HEK293 (cell line): Measurements from ENCODE around the gene ZNF787.
A peak's percentile ranks its signal among the peaks of the same experiment; 100 is the strongest.

Experiments
- CTCF ChIA-PET: fragments of 350-600 bp; formaldehyde crosslinking; extraction: SDS; loops from one replicate; lab custom pipeline; 2021; ENCODE audit warnings: antibody characterized with exemption; lab: Yijun Ruan, JAX
- POLR2A ChIA-PET: fragments of 300-600 bp; formaldehyde crosslinking; extraction: SDS; loops from one replicate; lab custom pipeline; 2020; ENCODE audit warnings: antibody characterized with exemption, inconsistent platforms; lab: Yijun Ruan, JAX
- H3K27ac ChIP-seq: fragments of 200-500 bp; sonication (Bioruptor generic); 2 replicates; pipeline ENCODE4 v1.5.1; 2014; ENCODE audit warnings: low read depth, low read length, control low read depth, inconsistent platforms; ENCODE audit errors: extremely low read depth
- H3K36me3 ChIP-seq, 2 experiments: fragments of 200-500 bp in 1 of 2; sonication (Bioruptor generic) in 1 of 2; 1 replicate in 1 of 2; 2 replicates in 1 of 2; pipeline ENCODE4 v1.5.1; 2014 to 2017; ENCODE audit warnings: inconsistent platforms in 2 of 2, low read length in 2 of 2; ENCODE audit not compliant: control insufficient read depth in 2 of 2, insufficient read depth in 1 of 2
- H3K4me1 ChIP-seq: fragments of 200-500 bp; sonication (Bioruptor generic); 2 replicates; pipeline ENCODE4 v1.5.1; 2014; ENCODE audit warnings: mild to moderate bottlenecking, low read length, inconsistent platforms; ENCODE audit not compliant: control insufficient read depth, insufficient read depth
- H3K4me3 ChIP-seq: 2 replicates; pipeline ENCODE4 v1.5.1; 2011; ENCODE audit warnings: low read depth, mild to moderate bottlenecking, control low read depth, low read length, moderate library complexity
- H3K9me3 ChIP-seq: fragments of 200-500 bp; sonication (Bioruptor generic); 2 replicates; pipeline ENCODE4 v1.5.1; 2014; ENCODE audit warnings: low read depth, low read length, inconsistent platforms; ENCODE audit not compliant: control insufficient read depth, insufficient read depth
- EGR2 ChIP-seq: fragments of 450-650 bp; formaldehyde crosslinking; IDR thresholded peaks from 2 replicates; pipeline ENCODE4 v1.5.1; 2016; ENCODE audit warnings: low read depth, missing biosample characterization, missing genetic modification characterization
- FEZF1 ChIP-seq: fragments of 450-650 bp; formaldehyde crosslinking; IDR thresholded peaks from 2 replicates; pipeline ENCODE4 v1.5.1; 2016; ENCODE audit warnings: missing biosample characterization, missing genetic modification characterization
- HIC1 ChIP-seq: fragments of 450-650 bp; formaldehyde crosslinking; IDR thresholded peaks from 2 replicates; pipeline ENCODE4 v1.5.1; 2016; ENCODE audit warnings: missing biosample characterization, missing genetic modification characterization
- HOXC10 ChIP-seq: sonication (generic); formaldehyde crosslinking; IDR thresholded peaks from 2 replicates; pipeline ENCODE4 v1.8.1; 2023; ENCODE audit warnings: mild to moderate bottlenecking, missing genetic modification reagents
- KLF8 ChIP-seq: fragments of 450-650 bp; formaldehyde crosslinking; IDR thresholded peaks from 2 replicates; pipeline ENCODE4 v1.5.1; 2016; ENCODE audit warnings: missing biosample characterization, missing genetic modification characterization
- SCRT1 ChIP-seq: fragments of 450-650 bp; formaldehyde crosslinking; IDR thresholded peaks from 2 replicates; pipeline ENCODE4 v1.5.1; 2016; ENCODE audit warnings: missing biosample characterization, missing genetic modification characterization, borderline replicate concordance
- TSHZ1 ChIP-seq: fragments of 450-650 bp; formaldehyde crosslinking; IDR thresholded peaks from 2 replicates; pipeline ENCODE4 v1.5.1; 2016; ENCODE audit warnings: missing biosample characterization, missing genetic modification characterization, borderline replicate concordance
- ZBTB17 ChIP-seq: fragments of 450-650 bp; formaldehyde crosslinking; IDR thresholded peaks from 2 replicates; pipeline ENCODE4 v1.5.1; 2016; ENCODE audit warnings: missing biosample characterization, missing genetic modification characterization
- ZNF2 ChIP-seq: fragments of 450-650 bp; formaldehyde crosslinking; IDR thresholded peaks from 2 replicates; pipeline ENCODE4 v1.5.1; 2016; ENCODE audit warnings: missing biosample characterization, missing genetic modification characterization
- ZNF26 ChIP-seq: fragments of 450-650 bp; formaldehyde crosslinking; IDR thresholded peaks from 2 replicates; pipeline ENCODE4 v1.5.1; 2016; ENCODE audit warnings: missing biosample characterization, missing genetic modification characterization
- ZNF302 ChIP-seq: fragments of 450-650 bp; formaldehyde crosslinking; IDR thresholded peaks from 2 replicates; pipeline ENCODE4 v1.5.1; 2016; ENCODE audit warnings: missing biosample characterization, missing genetic modification characterization, low read depth
- ZNF449 ChIP-seq: fragments of 450-650 bp; formaldehyde crosslinking; IDR thresholded peaks from 2 replicates; pipeline ENCODE4 v1.5.1; 2017; ENCODE audit warnings: missing biosample characterization, mild to moderate bottlenecking, missing genetic modification characterization, moderate library complexity
- ZNF585B ChIP-seq: fragments of 450-650 bp; formaldehyde crosslinking; IDR thresholded peaks from 2 replicates; pipeline ENCODE4 v1.5.1; 2016; ENCODE audit warnings: missing biosample characterization, missing genetic modification characterization
- ZNF600 ChIP-seq: fragments of 450-650 bp; formaldehyde crosslinking; IDR thresholded peaks from 2 replicates; pipeline ENCODE4 v1.5.1; 2016; ENCODE audit warnings: missing biosample characterization, missing genetic modification characterization
- ZNF623 ChIP-seq: fragments of 450-650 bp; formaldehyde crosslinking; IDR thresholded peaks from 2 replicates; pipeline ENCODE4 v1.5.1; 2016; ENCODE audit warnings: missing biosample characterization, missing genetic modification characterization
- ZNF639 ChIP-seq: fragments of 450-650 bp; formaldehyde crosslinking; IDR thresholded peaks from 2 replicates; pipeline ENCODE4 v1.5.1; 2016; ENCODE audit warnings: missing biosample characterization, missing genetic modification characterization
- ZSCAN4 ChIP-seq: fragments of 450-650 bp; formaldehyde crosslinking; IDR thresholded peaks from 2 replicates; pipeline ENCODE4 v1.5.1; 2017; ENCODE audit warnings: missing biosample characterization, missing genetic modification characterization

Gene ZNF787

GRCh38 chr19:56119582-56119978 is 1.5 kb downstream of the ZNF787 start:
- CTCF ChIA-PET = no interaction called here
- H3K36me3 ChIP-seq = peaks cover 0 to 27% of the 10 kb centered on the region in 2 experiments; a peak in 2 of 3 replicates
- peak overlapping the region; percentile 74 for H3K4me3 ChIP-seq
- H3K4me1 ChIP-seq = peaks cover 5% of the 10 kb centered on the region
- POLR2A ChIA-PET = interaction anchor here (0.7 to 1.2 kb wide), 3 partner anchors 12 to 34 kb away, joined by 3 to 4 read pairs (median 3); partner anchors contain the start of gene ZNF444
- TF ChIP-seq ZNF600 (tag by site-specific recombination) (peak; percentile 56; the same call in 1 of the 2 replicates), SCRT1 (tag by site-specific recombination) (no peak), ZSCAN4 (tag by site-specific recombination) (peak; percentile 38; the same call in 1 of the 2 replicates), ZBTB17 (tag by site-specific recombination) (peak; percentile 41; the same call in 1 of the 2 replicates)
- TF ChIP-seq, all 188 proteins: peak for 3
- Histone ChIP-seq H3K9me3 (no peaks in the 10 kb centered on the region), H3K27ac (peak overlapping the region; percentile 94)

GRCh38 chr19:56118666-56119581 is 2.2 kb downstream of the ZNF787 start:
- H3K9me3 ChIP-seq = no peaks in the 10 kb centered on the region
- no peak for TF ChIP-seq ZNF26 (tag by site-specific recombination)
- no peak for TF ChIP-seq EGR2 (tag by site-specific recombination)
- TF ChIP-seq ZNF449 (tag by site-specific recombination) = no peak
- TF ChIP-seq KLF8 (tag by site-specific recombination) = no peak
- TF ChIP-seq ZNF639 (tag by site-specific recombination) = no peak
- no peak for TF ChIP-seq HIC1 (tag by site-specific recombination)
- no peak for TF ChIP-seq ZNF2 (tag by site-specific recombination)
- TF ChIP-seq ZNF302 (tag by site-specific recombination) = no peak
- TF ChIP-seq TSHZ1 (tag by site-specific recombination) = no peak
- 0 out of 2 replicates have a peak, but pooled peaks have one; percentile 10 for TF ChIP-seq HOXC10 (CRISPR knock-in tag)
- no peak for TF ChIP-seq ZNF585B
- no peak for TF ChIP-seq SCRT1 (tag by site-specific recombination)
- TF ChIP-seq ZNF623 (tag by site-specific recombination) = peak; percentile 7; the same call in 1 of the 2 replicates
- TF ChIP-seq FEZF1 (tag by site-specific recombination) = no peak
- TF ChIP-seq, all 188 proteins: peak for 2
- CTCF ChIA-PET = no interaction called here
- Histone ChIP-seq H3K36me3 (peaks cover 0 to 27% of the 10 kb centered on the region in 2 experiments; a peak in 2 of 3 replicates), H3K27ac (peak overlapping the region; percentile 94), H3K4me3 (no peak overlapping the region; the same call in 1 of the 2 replicates), H3K4me1 (peaks cover 6% of the 10 kb centered on the region)
- POLR2A ChIA-PET = interaction anchor here (1.2 kb wide), 1 partner anchor 11 kb away, joined by 3 read pairs; no protein-coding TSS in a partner anchor
